ENCODE results near the gene RNF186.

Gene RNF186

DNA sequence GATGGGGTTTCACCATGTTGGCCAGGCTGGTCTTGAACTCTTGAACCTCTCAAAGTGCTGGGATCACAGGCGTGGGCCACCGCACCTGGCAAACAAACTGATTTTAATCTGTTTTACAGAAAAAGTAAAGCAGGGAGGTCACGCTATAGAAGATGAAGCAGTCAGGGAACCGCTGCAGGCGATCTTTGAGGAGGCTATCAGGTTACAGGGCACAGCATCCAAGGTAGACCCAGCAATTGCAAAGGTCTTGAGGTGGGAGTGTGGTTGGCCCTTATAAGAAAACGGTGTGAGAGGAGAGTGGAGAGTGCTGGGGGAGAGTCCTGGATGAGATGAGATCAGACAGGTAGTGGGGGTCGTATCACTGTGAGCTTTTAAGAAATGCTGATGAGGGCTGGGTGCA is 12.8 kb downstream of the RNF186 start:
- no peak for TF ChIP-seq CTCF (IDR thresholded peaks at IDR 0.05; ENCODE audit: unreplicated experiment in 3 of 3)
- Mint-ChIP-seq H3K27me3 (ENCODE audit: low read depth) (peaks cover 30% of the 10 kb centered on the region), H3K27ac (peak overlapping the region in 2 of 3 experiments; percentile 0 to 50), H3K9me3 (no peaks in the 10 kb centered on the region), H3K4me1 (peaks cover 6% of the 10 kb centered on the region), H3K4me3 (no peak overlapping the region), H3K36me3 (ENCODE audit: low read depth) (no peaks in the 10 kb centered on the region)

DNA sequence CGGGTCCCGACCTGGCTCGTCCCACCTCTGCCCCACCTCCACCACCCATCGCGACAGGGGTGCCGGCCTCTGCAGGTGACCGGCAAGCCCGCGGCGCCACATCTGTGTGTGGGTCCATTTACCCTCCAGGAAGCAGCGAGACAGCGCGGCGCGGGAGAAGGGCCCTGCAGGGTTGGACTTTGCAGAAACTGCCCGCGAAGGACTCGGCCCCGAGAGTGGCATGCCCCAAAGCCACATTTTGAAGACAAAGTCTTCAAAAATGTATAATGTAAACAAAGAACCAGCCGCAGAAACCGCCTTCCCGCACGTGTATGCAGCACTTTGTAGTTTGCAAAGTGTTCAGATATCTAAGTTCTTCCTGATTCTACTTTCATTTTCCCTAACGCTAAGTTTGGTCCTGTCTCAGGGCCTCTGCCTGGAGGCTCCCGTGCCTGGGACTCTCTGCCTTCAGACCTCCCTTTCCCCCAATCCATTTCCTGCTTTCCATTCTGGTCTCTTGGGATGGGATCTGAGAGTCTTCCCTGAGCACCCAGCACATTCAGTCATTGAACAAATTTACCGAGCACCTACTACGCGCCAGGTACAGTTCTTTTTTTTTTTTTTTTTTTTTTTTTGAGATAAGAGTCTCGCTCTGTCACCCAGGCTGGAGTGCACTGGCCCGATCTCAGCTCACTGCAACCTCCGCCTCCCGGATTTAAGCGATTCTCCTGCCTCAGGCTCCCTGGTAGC is 14.8 kb downstream of the RNF186 start:
- Mint-ChIP-seq H3K4me3 (peak overlapping the region; percentile 80 to 91 (median 86)), H3K27me3 (ENCODE audit: low read depth) (peaks cover 30% of the 10 kb centered on the region), H3K27ac (peak overlapping the region; percentile 80 to 91 (median 89)), H3K4me1 (peaks cover 6% of the 10 kb centered on the region), H3K36me3 (ENCODE audit: low read depth) (no peaks in the 10 kb centered on the region), H3K9me3 (no peaks in the 10 kb centered on the region)
- TF ChIP-seq CTCF (IDR thresholded peaks at IDR 0.05; ENCODE audit: unreplicated experiment in 3 of 3): no peak

GRCh38 chr1:19799230-19800075 is 15.6 kb downstream of the RNF186 start, which contains the start of gene TMCO4:
TMCO4 (minus strand) TSS chr1:19799916; CDS start chr1:19780758, 19,158 bp downstream.
- peak; percentile 21 to 55 (median 37) for TF ChIP-seq CTCF (IDR thresholded peaks at IDR 0.05; ENCODE audit: unreplicated experiment in 3 of 3)
- H3K4me3 Mint-ChIP-seq: peak within 1 kb of the TSS; percentile 80 to 91 (median 86)
- H3K27ac Mint-ChIP-seq: peak within 1 kb of the TSS; percentile 80 to 91 (median 89)
- H3K9me3 Mint-ChIP-seq: no peaks in the 10 kb centered on the region
- H3K27me3 Mint-ChIP-seq (ENCODE audit: low read depth): peaks cover 25% of the 10 kb centered on the region
- peaks cover 3% of the 10 kb centered on the region for H3K36me3 Mint-ChIP-seq (ENCODE audit: low read depth)
- peaks cover 6% of the 10 kb centered on the region for H3K4me1 Mint-ChIP-seq

DNA sequence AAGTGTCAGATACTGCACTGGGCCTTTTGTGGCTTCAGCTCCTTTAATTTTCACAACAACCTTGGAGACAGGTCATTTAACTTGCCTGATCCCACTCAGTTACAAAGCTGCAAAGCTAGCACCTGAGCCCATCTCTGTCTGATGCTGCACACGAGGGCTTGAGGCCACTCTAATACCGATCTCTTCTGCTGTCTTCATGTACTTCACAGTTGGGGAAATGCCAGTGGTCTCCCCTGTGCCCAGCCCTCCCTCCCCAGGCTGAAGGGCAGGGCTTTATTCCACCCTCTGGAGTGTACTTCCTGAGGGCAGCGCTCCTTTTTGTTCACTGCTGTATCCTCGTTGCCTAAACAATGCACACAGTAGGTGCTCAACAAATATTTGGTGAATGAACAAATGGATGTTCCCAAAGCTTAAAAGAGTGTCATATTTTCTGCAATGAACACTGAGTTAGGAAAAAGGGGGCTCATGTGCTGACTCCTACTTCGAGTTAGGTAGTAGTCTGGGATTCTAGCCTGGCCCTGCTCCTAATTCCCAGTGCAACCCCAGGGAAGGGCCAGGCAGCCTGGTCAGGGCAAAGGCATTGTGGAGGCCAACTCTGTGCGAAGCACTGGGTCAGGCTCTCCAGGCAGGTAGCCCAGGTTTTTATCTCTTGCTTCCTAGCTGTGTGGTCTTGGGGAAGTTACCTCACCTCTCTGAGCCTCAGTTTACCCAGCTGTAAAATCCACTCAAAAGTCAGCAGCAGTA is 16.4 kb downstream of the RNF186 start:
- Mint-ChIP-seq H3K4me1 (peaks cover 6% of the 10 kb centered on the region), H3K4me3 (peak overlapping the region; percentile 72 to 81 (median 81)), H3K36me3 (ENCODE audit: low read depth) (peaks cover 3% of the 10 kb centered on the region), H3K27me3 (ENCODE audit: low read depth) (peaks cover 25% of the 10 kb centered on the region), H3K9me3 (no peaks in the 10 kb centered on the region), H3K27ac (peak overlapping the region; percentile 42 to 79 (median 52))
- TF ChIP-seq CTCF (IDR thresholded peaks at IDR 0.05; ENCODE audit: unreplicated experiment in 3 of 3): no peak

DNA sequence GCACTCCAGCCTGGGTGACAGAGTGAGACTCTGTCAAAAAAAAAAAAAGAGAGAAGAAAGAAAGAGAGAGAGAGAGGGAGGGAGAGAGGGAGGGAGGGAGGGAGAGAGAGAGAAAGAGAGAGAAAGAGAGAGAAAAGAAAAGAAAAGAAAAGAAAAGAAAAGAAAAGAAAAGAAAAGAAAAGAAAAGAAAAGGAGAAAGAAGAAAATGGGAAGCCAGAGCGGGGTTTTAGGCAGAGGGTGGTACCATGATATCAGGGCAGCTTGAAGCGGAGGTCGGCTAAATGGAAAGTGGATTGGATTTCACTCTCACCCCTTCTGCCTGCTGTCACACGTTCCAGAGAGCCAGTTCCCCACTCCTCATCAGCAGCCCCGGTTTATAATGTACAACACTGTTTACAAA is 17.3 kb downstream of the RNF186 start:
- Mint-ChIP-seq H3K36me3 (ENCODE audit: low read depth) (peaks cover 3% of the 10 kb centered on the region), H3K9me3 (no peaks in the 10 kb centered on the region), H3K27ac (peak overlapping the region; percentile 6 to 70 (median 52)), H3K4me3 (peak overlapping the region; percentile 15 to 68 (median 43)), H3K4me1 (peaks cover 6% of the 10 kb centered on the region), H3K27me3 (ENCODE audit: low read depth) (peaks cover 25% of the 10 kb centered on the region)
- no peak for TF ChIP-seq CTCF (IDR thresholded peaks at IDR 0.05; ENCODE audit: unreplicated experiment in 3 of 3)
